Islet of Langerhans (tissue), 1 donor: ENCODE measurements around the gene PLEKHA6.

Experiments used
- FAIRE-seq: peaks from one replicate; lab custom pipeline; 2011; peaks lifted over from hg19 to GRCh38; lab: Jason Lieb, UNC

Gene PLEKHA6

DNA sequence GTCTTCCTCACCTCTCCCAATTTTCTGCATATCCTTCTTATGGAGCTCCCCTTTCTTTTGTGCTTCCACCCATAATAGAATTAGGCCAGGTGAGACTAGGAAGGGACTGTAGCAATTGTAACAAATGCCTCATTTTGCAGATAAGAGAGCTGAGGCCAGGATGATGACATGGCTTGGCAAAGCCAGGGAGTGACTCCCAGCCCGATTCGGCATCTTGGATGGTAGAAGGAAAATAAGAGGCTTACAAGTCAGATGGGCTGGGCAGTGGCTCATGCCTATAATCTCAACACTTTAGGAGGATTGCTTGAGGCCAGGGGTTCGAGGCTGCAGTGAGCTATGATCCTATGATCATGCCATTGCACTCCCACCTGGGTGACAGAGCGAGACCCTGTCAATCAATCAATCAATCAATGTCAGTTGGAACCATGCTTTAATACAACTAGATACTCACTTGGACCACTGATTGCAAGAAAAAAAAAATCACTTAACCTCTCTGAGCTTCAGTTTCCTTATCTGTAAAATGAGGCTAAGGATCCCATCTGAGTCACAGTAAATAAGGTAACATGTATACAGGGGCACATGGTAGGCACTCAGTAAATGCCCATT lies 51.6 kb downstream of the PLEKHA6 start:
- FAIRE-seq: no peak

DNA sequence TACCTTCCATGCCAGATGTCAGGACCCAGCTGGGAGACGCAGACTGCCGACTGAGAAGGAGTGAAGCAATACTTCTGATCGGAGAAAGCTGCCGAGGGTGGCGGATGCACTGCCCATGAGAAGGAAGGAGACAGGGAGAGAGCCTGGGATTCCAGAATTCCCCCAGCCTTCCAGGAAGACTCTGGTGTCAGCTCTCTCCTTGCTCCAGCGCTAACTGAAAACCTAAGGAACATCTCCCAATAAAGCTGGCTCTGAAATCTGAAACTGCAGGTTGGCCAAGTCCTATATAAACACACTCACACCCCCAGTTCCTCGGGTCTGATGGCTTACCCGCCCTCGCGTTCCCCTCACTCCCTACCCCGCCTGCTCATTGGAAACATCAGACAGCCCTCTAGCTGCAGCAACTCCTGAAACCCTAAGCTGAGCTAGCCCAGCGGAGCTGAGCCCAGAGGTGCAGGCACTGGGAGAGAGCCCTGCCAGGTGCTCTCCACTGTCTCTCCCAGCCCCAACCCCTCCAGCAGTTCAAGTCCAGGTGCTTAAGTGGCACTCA lies 52.3 kb downstream of the PLEKHA6 start:
- FAIRE-seq: no peak

- no peak for FAIRE-seq
Observed at GRCh38 chr1:204306076-204306475, 53.7 kb downstream of the PLEKHA6 start.

DNA sequence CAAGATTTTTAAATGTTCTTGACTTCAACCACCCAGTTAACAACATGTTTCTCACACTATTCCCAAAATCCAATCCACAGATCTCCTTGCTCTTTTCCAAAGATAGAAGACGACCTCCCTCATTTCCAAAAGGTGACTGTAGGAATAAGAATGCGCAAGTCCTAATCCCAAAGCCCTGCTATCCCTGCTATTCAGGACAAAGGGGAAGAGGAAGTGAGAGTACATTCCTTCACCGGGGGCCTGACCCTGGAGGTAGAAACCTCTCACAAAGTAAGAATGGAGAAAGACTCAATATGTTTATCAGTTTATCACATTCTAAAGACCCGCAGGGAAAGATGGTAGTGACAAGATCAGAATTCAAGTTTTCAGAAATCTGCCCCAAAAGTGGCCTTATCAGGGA lies 55.7 kb downstream of the PLEKHA6 start:
- no peak for FAIRE-seq

DNA sequence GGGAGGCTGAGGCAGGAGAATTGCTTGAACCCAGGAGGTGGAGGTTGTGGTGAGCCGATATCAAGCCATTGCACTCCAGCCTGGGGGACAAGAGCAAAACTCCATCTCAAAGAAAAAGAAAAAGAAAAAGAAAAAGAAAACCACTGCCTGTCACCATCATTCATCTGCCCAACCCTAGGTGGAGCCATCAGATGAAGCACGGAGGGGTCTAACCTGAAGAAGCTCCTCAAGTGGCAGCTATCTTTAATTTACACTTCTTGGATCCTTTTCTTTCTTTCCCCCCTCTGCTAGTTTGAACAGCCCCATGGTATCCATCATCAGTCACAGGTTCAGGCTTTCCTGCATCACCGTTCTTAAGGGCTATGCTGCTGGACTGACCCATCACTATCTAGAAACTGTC lies 57.0 kb downstream of the PLEKHA6 start:
- no peak for FAIRE-seq

- no peak for FAIRE-seq
Observed at GRCh38 chr1:204301171-204301957, 58.4 kb downstream of the PLEKHA6 start.

DNA sequence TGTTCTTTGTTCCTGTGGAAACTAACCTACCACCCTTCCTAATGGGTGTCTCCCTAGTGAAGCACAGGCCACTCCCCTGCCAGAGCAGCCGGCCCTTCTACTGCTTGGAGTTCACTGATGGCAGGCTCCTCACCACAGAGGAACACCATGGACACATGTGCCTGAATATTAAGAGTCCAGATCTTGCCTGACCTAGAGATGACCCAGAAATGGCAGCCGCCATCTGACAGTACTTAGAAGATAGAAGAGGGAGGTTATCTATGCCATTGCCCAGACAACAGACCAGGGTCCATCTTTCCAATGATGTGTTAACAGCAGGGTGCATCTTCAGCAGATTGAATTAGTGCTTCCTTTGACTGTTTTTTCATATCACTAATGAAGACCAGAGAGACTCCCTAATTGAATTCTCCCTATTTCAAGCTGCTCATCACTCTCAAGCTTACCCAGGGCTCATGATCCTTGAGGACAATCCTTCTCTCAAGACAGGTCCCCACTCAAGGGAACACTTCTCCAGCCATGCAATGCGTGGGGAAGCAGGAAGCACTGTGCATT lies 59.8 kb downstream of the PLEKHA6 start:
- no peak for FAIRE-seq

GRCh38 chr1:204296431-204296988 lies 63.2 kb downstream of the PLEKHA6 start:
- FAIRE-seq: no peak

GRCh38 chr1:204295671-204296070 lies 64.1 kb downstream of the PLEKHA6 start:
- FAIRE-seq: no peak

DNA sequence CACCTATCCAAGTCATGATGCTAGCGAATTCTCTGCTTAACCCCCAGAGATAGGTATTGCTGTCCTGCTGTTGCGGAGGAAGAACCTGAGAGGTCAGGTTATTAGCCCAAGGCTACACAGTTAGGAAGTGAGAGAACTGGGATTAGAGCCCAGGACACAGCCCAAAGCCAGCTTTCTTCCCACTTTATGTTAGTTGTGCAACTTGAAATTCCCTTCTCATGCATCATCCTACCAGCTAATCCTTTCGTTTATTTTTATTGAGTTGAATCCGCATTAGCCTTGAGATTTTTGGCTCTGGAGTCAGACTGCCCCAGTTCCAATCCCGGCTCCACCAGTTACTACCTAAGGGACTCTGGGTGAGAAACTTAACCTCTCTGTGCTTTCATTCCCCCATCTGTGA lies 65.4 kb downstream of the PLEKHA6 start:
- FAIRE-seq: no peak

DNA sequence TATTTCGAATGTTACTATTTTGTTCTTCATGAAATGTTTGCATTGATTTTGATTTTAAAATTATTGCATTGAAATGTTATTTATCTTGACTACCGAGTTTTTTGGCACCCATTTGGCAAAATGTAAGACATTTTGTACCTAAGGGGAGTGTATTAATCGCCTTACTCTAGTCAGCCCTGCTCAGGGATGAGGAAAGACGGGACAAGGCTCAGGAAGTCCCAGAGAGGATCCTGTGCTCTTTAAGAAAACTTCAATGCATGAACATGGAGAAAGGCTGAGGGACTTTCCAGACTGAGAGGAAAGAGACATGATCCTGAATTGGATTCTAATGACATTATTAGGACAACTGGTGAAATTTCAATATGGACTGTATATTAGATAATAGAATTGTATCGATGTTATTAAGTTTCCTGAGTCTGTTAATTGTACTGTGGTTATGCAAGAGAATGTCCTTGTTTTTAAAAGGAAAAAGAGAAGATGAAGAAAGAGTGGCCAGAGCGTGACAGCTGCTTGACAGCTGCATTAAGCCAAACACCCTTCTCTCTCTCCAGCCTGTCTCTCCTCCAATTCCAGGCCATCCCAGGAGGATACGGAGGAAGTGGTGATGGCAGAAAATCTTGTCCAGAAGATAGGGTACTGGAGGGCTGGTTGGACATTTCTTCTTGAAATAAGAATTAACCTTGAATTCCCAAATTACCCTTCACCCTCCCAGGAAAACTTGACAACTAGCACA lies 66.0 kb downstream of the PLEKHA6 start:
- no peak for FAIRE-seq

GRCh38 chr1:204292740-204293139 lies 67.0 kb downstream of the PLEKHA6 start:
- FAIRE-seq: no peak

DNA sequence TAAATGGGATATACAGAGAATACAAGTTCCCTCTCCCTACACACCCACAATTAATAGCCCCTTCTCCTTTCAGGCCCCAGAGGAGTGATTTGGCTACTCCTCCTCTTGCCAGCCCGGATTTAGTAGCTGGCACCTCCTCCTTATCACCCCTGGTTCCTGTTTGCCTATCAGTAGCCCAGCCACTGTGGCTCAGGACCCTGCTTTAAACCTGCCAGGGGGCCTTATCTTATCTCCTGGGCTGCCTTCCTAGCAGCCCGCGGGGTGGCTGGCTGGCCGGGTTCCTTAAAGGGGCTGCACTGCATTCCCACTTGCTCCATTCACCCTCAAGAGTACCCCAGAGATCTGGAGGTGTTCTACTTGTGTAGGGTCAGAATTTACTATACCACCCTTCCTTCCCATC lies 70.4 kb downstream of the PLEKHA6 start:
- no peak for FAIRE-seq

GRCh38 chr1:204288021-204288588 lies 71.6 kb downstream of the PLEKHA6 start:
- FAIRE-seq: no peak

DNA sequence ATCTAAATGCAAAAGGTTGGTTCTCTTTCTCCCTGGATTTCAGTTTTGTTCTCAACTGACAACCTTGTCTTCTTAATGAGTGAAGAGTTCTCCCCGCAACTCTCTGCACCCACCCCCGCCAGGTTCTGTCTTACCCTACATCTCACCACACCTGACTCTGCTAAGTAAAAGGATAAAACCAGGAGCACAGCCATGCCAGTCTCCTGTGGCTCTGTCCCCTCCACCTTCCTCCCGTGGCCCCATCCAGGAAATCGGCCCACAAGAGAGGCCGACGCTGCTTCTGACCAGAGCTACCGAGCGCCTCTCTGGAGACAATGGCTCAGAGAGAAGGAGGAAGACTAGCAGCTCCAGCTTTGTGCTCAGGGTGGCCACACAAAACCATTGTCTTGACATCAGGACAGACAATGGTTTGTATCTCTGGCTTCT lies 72.2 kb downstream of the PLEKHA6 start:
- no peak for FAIRE-seq

- FAIRE-seq: no peak
Observed at GRCh38 chr1:204286831-204287421, 72.8 kb downstream of the PLEKHA6 start.

- no peak for FAIRE-seq
Observed at GRCh38 chr1:204286315-204286714, 73.4 kb downstream of the PLEKHA6 start.

- FAIRE-seq: no peak
Observed at GRCh38 chr1:204285436-204286305, 74.1 kb downstream of the PLEKHA6 start.

- FAIRE-seq: no peak
Observed at GRCh38 chr1:204284929-204285328, 74.8 kb downstream of the PLEKHA6 start.
